ENCODE data around the gene UPK1B. TPM values are rescaled to one million over a fixed set of nuclear protein-coding genes. Genes with fewer than 3 reads are reported as not detected.
A peak's percentile ranks its signal among the peaks of the same experiment; 100 is the strongest.

UPK1B gene
- total RNA-seq, 6 experiments from 2014 or later = 0.20 TPM; not detected in 5

GRCh38 chr3:119205685-119206084 lies 32.3 kb downstream of the UPK1B start:
- Histone ChIP-seq H3K27ac (no peak overlapping the region), H3K27me3 (no peaks in the 10 kb centered on the region), H3K9me3 (no peaks in the 10 kb centered on the region), H3K36me3 (peaks cover 0 to 2% (median 0%) of the 10 kb centered on the region in 4 donors), H3K4me3 (no peak overlapping the region), H3K4me1 (no peaks in the 10 kb centered on the region)
- DNase-seq = no peak
- intact Hi-C loops (cut with DNase I) = no loop called here
- WGBS (ENCODE audit: insufficient coverage, low coverage, low lambda C conversion rate, missing lambda C conversion rate) = 83% methylated on average over 5 of the region's 5 CpGs
- peak in 1 of 4 donors; percentile 27 for ATAC-seq
- TF ChIP-seq CTCF (IDR thresholded peaks at IDR 0.05) (no peak), POLR2A (IDR thresholded peaks at IDR 0.05) (no peak)

GRCh38 chr3:119206611-119207511 lies 33.5 kb downstream of the UPK1B start:
- peak; percentile 18 to 49 (median 32) for ATAC-seq
- DNase-seq = no peak
- intact Hi-C loops (cut with DNase I) = no loop called here

GRCh38 chr3:119207512-119207875 lies 34.1 kb downstream of the UPK1B start:
- H3K27ac ChIP-seq = no peak overlapping the region
- H3K9me3 ChIP-seq = no peaks in the 10 kb centered on the region
- TF ChIP-seq CTCF (IDR thresholded peaks at IDR 0.05) = no peak
- TF ChIP-seq POLR2A (IDR thresholded peaks at IDR 0.05) = no peak
- 86% methylated on average over 3 of the region's 3 CpGs for WGBS (ENCODE audit: insufficient coverage, low coverage, low lambda C conversion rate, missing lambda C conversion rate)
- no peak overlapping the region for H3K4me3 ChIP-seq
- H3K27me3 ChIP-seq = no peaks in the 10 kb centered on the region
- DNase-seq = no peak
- intact Hi-C loops (cut with DNase I) = no loop called here
- no peaks in the 10 kb centered on the region for H3K4me1 ChIP-seq
- ATAC-seq = no peak
- H3K36me3 ChIP-seq = peaks cover under 1 to 10% (median 3%) of the 10 kb centered on the region in 4 donors

More at GRCh38 chr3:119206611-119207511, 33.5 kb downstream of the UPK1B start:
- 73% methylated on average over 4 of the region's 4 CpGs for WGBS (ENCODE audit: insufficient coverage, low coverage, low lambda C conversion rate, missing lambda C conversion rate)
- Histone ChIP-seq H3K27me3 (no peaks in the 10 kb centered on the region), H3K9me3 (no peaks in the 10 kb centered on the region), H3K36me3 (peaks cover 0 to 4% (median under 1%) of the 10 kb centered on the region in 4 donors), H3K4me3 (no peak overlapping the region), H3K27ac (no peak overlapping the region), H3K4me1 (no peaks in the 10 kb centered on the region)
- TF ChIP-seq CTCF (IDR thresholded peaks at IDR 0.05) (no peak), POLR2A (IDR thresholded peaks at IDR 0.05) (no peak)

GRCh38 chr3:119211193-119211592 lies 37.8 kb downstream of the UPK1B start:
- H3K36me3 ChIP-seq = peaks cover 3 to 47% (median 12%) of the 10 kb centered on the region in 4 donors
- intact Hi-C loops (cut with DNase I) = no loop called here
- H3K27ac ChIP-seq = no peak overlapping the region

More at GRCh38 chr3:119211193-119211592, 37.8 kb downstream of the UPK1B start:
- WGBS (ENCODE audit: insufficient coverage, low coverage, low lambda C conversion rate, missing lambda C conversion rate) = 46% methylated on average over 4 of the region's 4 CpGs
- H3K9me3 ChIP-seq = no peaks in the 10 kb centered on the region
- no peak for DNase-seq
- no peaks in the 10 kb centered on the region for H3K4me1 ChIP-seq
- H3K27me3 ChIP-seq = no peaks in the 10 kb centered on the region
- H3K4me3 ChIP-seq = no peak overlapping the region
- ATAC-seq = peak in 1 of 4 donors; percentile 45
- TF ChIP-seq POLR2A (IDR thresholded peaks at IDR 0.05) (no peak), CTCF (IDR thresholded peaks at IDR 0.05) (no peak)
